GM18873 (cell line): Measurements from ENCODE around the gene DLX4.

Experiments
- ATAC-seq: cut with Tn5 transposase; IDR thresholded peaks from one replicate; pipeline ENCODE4 v1.9.1; 2021; ENCODE audit warnings: mild to moderate bottlenecking, moderate library complexity, moderate number of reproducible peaks; ENCODE audit not compliant: unreplicated experiment, low FRiP score

The DLX4 gene

DNA sequence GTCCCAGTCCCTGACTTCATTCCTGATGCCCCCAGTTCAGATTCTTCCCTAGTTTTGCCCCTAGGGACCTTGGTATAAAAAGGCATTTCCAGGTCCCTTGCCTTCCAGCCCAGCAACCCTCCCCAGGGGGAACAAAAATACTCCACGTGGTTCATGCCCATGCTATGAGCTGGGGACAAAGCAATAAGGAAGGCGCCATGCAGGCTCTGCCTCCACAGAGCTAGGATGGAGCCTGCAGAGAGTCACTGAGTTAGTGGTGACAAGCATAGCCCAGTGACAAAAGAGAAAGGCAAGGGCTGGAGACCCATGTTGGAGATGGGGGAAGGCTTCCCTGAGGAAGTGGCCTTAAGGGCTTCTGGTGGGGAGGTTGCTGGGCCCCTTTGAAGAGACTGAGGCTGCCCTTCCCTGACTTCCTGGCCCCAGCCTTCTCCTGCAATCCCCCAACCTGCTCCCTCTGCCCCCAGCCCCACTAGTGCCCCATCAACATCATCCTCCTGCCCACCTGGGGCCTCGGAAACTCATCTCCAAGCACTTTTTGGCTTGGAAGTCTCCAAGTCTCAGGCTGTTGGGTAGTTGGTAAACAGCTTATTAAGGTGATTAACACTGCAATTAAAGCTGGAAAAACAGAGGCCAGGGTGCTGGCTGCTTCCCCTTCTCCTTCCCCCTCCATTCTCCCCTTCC lies 16.5 kb downstream of the DLX4 start:
- no peak for ATAC-seq

DNA sequence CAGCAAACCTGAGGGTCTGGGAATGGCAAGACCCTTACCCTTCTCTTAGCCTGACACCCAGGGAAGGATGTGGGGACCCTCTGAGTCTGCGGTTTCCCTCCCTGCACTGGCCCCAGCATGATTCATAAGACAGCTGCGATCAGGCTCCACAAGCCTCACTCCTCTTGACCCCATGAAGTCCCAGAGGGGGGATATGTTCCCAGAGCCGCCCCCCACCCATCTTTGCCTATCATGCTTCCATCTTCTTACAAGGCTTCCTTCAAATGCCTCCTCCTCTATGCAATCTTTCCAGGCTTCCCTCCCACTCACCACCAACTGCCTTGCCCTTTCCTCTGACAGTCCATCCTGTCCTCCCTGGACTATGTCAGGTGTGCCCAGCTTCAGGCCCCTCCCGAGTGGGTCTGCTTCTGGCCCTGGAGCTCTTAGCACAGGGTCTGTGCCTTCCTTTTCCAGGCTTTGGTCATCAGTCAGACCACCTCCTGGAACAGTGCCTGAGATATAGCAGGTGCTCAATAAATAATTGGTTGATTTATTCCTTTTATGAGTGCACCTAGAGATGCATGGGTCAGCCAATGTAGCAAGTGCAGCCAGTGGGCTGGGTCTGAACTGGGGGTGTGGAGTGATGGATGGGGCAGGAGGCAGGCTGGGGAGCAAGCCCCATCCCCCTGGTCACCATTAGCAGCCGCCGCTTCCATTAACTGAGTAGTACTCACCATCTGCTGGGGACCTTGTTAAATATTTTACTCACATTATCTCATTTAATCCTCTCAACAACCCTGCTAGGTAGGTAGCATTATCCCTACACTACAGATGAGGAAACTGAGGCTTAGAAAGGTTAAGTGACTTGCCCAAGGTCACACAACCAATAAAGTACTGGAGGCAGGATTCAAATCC lies 17.7 kb downstream of the DLX4 start:
- no peak for ATAC-seq

DNA sequence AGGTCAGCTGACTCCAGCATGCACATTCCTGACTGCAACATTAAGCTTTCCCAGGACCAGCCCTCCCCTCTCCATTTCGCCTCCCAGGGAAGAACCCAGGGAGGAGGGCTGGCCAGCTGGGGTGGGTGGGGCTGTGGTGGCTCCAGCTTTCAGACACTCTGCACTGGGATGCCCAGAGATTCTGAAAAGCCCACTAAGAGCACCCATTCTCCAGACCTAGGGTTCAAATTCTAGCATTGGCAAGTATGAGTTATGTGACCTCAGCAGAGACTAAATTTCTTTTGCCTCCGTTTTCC lies 18.2 kb downstream of the DLX4 start:
- ATAC-seq = no peak

DNA sequence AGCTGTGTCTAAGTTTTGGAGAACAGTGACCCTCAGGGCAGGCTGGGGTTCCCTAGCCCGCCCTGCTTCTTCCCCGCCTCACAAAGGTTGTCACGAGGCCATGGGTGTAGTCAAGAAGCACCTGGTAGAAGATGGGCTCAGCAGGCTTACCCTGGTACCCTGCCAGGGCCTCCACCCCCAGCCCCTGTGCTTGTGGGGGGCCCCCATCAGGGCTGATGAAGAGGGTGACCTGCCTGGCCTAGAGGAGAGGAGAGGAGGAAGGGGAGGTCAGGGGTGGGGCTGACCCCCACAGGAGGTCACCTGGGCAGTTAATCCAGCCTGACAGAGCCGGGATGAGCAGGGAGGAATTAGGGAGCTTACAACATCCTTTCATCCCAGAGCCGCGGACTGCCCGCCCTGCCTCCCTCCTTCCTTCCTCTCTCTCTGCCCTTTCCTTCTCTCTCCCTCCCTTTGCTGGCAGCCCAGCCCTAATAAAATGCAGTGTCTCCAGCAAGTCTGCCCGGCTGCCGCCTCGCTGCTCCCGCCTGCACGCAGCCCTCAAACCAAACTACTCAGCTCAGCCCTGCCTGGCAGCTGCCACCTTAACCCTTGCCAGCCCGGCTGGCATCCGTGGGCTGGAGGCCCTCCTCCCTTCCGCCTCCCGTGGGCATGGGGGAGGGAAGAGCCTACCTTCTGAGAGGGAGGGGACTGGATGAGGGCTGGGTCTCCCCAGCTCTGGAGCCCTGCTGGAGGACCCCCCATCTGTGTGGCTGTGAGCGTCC lies 18.9 kb downstream of the DLX4 start:
- no peak for ATAC-seq

DNA sequence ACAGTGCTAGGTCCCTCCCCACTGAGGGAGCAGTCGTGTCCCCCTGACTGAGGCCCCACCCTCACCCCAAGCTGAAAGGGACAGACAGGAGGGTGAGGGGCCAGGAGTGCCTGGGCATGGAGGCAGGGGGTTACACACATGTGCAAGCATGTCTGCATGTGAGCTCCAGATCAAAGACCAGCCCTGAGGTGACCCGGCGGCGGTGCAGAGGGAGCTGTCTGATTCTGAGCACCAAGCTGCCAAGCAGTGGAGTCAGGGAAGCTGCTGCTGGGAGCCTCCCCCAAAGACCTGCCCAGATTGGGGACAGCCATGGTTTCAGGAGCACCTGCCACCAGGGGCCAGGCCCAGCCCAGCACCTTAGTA lies 20.5 kb downstream of the DLX4 start:
- no peak for ATAC-seq

DNA sequence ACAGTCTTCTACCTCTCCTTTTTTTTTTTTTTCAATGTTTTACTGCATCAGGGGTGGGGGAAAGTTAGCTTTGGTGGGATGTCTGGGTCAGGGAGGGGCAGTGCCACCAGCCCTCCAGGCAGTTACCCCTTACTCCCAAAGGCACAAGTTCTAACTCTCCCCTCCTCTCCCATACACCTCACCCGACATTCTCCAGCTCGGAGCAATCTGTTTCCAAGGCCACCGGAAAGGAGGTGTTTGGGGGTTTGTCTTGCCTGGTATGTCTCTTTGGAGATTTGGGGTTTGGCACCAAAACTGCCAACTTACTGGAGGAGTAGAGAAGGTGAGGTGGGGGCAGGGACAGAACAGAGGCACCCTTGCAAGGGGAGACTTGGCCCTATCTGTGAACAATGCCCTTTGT lies 21.3 kb downstream of the DLX4 start:
- ATAC-seq = no peak

DNA sequence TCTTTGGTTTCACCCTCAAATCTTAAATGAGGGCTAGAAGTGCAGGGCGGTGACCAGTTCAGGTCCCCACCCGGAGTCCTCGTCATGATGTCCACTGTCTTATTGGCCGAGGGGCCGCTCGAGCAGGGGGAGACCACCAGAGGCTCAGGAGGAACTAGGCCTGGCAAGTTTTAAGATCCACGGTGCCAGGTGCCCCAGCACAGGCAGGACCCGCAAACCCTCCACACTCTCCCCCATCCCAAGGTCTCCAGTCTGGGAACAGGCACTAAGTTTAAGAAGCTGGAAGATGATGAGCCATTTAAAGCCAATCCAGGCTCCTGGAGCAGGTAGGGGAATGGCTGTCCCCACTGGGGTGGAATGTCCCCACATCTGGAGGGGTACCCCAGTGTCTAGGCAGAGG lies 21.9 kb downstream of the DLX4 start:
- no peak for ATAC-seq

DNA sequence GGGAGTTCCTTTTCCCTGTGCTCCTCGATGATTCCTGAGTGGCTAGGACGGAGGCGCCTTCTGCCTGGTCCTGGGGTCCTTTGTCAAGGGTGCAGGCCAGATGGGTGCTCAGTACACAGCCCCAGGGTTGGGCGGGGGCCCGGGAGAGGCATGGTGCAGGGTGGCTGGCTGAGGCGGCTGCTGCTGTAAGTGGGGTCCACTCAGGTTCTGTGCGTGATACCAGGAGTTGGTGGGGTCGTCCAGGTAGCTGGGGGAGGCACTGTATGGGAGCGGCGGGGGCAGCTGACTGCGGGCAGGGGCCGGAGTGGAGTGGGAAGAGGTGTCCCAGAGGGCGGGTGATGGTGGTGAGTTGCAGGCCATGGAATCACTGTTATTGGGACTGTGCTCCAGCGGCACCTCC lies 22.4 kb downstream of the DLX4 start:
- no peak for ATAC-seq

DNA sequence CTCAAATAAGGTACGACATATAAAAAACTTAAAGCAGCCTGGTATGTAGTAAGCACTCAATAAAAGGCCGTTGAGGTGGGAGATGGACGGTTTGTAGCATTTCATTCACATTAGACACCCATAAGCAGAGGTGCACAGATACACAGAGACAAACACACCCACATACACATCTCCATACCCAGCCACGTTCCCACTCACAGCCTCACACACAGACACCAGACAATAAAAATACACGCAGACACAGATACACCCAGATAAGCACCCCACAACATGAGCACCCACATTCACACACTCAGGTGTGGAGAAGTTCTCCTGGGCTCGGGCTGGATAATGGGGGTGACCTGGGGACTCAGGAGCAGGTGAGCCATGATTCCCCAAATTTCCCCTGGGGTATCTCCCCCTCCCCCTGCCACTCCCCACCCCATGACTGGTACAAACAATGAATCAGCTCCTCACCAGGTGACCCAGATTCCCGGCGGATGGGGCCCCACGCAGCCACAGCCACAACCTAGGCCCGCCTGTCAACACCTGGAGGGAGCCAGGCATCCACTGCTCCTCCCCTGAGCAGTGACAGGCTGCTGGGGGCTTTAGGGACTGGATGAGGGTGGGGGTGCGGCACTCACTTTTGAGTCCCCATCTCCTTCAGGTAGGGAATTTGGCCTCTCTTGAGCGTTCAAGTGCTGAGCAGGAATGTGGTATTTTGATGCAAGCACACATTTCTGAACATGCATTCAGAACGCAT lies 23.4 kb downstream of the DLX4 start:
- ATAC-seq = no peak

DNA sequence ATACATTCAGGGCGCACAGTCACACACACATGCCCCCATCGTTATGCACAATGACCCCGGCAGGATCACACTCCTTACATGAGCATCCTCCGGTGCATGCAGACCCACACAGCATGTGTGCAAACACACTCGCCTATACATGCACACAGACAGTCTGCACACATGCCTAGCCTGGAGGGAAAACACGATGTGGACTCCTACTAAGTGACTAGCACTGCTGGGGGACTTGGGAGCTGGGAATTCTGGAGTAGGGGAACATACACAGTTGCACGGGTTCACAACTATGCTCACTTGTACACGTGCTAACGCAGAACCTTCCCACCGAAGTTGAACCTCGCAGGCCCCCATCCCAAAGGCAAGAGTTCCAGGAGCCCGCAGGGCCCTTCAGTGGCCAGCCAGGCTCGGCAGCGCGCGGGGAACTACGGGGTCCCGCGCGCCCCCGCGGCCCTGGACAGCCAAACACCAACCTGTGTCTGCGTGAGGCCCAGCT lies 24.0 kb downstream of the DLX4 start:
- ATAC-seq = no peak

DNA sequence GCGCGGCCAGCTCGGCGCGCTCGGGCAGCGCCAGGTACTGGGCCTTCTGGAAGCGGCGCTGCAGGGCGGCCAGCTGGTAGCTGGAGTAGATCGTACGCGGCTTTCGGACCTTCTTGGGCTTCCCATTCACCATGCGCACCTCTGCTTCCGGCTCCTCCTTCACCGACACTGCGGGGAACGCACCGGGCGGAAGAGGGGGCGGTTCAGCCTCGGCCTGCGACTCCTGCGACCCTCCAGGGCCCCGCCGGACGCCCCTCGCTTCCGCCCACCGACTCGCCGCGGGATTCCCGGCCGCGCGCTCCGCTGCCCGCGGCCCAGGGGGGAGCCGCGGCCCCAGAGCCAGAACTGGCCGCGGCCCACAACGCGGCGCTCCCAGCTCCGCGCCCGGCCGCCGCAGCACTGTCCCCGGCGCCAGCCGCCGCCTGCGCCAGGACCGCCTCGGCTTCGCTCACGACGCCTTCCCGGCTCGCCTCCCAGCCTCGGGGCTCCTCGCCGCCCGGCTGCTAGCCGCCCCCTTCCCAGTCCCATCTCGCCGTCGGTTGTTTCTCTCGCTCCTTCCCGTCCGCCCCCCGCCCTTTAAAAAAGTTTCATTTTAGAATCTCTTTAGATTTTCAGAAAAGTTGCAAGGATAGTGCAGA lies 24.6 kb downstream of the DLX4 start:
- no peak for ATAC-seq

DNA sequence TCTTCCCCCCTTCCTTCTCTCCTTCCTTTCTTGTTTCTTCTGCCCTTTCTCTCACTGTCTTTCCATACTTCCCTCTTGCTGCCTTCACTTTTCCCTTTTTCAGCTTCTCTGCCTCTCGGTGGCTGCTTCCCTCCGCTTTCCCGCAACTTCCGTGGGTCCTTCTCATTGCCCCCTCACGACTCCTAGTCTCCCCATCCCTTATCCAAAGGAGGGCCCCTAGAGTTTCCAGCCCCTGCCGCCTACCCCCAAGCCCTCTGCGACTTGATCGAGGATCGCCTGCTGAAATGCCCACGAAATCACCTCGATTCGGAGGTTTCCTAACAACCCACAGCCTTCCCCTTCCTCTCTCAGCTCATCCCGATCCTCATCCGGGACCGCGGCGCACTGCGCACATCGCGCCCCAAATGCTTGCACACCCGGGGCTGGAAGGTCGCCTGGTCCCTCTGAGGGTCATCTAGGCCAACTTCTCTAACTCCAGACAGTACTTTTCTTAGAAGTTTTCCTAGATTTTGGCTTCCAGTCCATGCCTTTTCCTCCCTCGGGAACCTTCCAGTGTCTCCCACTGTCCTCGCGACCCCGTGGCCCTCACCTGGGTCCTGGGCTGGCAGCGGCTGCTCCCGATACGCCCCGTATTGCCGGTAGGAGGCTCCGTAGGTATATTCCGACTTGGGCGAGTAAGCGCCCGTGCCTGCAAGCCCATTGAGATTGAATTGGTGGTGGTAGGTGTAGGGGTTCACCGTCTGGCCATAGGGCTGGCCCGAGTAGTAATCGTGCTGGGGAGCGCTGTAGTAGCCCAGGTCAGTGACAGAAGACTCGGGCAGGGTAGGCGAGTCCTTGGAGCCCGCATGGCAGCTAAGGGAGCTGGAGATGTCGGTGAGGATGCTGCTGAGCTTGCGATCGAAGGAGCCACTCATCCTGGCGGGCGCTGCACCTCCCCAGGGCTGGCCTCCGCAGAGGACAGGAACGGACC lies 25.4 kb downstream of the DLX4 start:
- no peak for ATAC-seq

DNA sequence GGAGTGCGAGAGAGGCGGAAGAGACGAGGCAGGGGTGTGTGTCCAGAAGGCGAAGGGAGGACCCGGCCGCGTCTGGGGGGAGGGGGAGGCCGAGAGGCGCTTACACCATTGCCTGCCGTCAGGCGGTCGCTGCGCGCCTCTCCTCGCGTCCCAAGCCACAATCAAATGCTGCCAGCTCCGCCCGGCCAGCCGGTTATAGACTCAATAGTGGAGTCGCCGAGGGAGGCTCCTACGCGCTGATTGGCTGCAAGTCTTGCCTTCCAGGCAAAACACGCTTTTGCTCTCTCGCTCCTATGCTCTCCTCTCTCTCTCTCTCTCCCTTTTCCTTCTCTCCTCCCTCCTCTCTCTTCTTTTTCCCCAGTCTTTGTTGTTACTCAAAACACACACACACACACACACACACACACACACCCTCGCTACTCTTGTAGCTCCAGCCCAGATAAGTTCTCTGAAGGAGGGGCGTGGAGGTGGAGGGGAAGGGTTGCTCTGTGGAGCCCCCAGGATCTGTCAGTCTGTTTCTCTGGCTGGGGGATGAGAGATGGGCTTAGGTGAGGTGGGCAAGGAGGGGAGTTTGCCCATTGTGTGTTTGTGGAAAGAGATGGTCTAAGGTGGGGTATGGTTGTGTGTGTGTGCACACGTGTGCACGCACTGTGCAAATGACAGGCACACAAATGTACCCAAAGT lies 26.2 kb downstream of the DLX4 start, which contains the start of gene DLX3:
Gene DLX3, minus strand, starts transcription at position 170 of the 684 bp plus-strand sequence. CDS start 226 bp downstream, outside the sequence.
- ATAC-seq = no peak

DNA sequence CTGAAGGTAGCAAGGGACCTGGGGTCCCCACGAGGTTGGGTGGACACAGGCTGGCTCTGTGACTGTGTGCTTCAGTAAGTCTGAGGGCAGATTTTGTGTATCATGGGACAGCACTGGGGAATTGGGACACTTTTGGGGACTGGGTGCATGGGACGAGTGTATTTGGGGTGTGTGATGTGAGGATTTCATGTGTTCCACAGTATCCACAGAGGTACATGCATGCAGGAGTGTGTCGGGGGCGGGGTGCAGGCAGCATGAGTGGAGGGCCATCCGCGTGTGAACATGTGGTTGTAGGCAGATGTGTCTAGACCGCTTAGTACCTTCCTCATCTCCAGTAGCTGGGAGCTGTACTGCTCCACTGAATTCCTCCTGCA lies 27.1 kb downstream of the DLX4 start:
- ATAC-seq = no peak

DNA sequence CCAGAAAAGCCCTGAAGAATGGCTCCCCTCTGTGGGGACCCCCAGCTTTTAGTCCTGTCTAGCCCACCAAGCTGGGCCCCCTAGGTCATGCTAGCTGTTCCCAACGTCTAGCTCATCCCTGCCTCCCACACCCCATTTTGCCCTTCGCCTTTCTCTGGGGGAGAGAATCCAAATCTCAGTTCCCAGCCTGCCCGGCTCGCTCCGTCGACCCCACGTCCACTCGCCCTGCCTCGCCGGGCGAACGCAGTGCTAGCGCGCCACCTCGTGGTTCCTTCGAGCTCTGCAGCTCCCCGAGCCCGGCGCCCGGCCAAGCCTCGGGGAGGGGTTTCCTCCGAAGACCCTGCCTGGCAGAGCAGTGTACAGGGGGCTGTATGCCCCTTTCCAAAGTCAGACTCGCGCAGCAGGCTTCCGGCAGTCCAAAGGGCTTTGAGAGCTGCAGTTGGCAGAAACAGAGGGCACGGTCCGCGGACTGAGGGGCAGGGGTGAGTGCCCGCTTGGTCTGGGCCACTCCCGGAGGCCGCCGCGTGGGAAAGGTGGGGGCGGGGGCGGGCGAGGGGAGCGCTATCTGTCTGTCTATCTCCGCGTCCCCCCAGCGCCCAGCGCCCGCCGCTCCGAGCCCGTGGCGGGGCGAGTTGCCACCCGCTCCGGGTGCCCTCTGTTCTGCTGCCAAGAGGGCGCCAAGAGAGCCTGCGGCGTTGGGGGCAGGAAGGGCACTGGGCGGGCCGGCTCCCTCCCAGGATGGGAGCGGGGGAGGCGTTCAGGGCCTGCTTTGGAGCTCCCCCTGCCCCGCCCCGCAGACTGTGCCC lies 27.7 kb downstream of the DLX4 start:
- ATAC-seq = no peak

DNA sequence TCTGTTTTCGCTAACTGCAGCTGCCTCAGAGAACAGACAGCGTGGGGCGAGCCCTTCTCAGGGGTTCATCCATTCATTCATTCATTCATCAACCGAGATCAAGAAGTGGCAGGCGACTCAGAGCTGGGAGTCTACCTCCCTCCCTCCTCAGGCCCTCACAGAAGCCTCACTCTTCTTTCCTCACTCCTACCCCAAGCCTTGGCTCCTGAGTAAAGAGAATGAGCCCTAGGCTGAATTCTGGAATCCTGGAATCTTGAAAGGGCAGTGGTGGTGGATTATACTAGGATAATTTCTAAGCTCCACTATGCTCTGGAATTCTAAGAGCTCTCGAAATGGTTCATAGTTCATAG lies 28.3 kb downstream of the DLX4 start:
- no peak for ATAC-seq

DNA sequence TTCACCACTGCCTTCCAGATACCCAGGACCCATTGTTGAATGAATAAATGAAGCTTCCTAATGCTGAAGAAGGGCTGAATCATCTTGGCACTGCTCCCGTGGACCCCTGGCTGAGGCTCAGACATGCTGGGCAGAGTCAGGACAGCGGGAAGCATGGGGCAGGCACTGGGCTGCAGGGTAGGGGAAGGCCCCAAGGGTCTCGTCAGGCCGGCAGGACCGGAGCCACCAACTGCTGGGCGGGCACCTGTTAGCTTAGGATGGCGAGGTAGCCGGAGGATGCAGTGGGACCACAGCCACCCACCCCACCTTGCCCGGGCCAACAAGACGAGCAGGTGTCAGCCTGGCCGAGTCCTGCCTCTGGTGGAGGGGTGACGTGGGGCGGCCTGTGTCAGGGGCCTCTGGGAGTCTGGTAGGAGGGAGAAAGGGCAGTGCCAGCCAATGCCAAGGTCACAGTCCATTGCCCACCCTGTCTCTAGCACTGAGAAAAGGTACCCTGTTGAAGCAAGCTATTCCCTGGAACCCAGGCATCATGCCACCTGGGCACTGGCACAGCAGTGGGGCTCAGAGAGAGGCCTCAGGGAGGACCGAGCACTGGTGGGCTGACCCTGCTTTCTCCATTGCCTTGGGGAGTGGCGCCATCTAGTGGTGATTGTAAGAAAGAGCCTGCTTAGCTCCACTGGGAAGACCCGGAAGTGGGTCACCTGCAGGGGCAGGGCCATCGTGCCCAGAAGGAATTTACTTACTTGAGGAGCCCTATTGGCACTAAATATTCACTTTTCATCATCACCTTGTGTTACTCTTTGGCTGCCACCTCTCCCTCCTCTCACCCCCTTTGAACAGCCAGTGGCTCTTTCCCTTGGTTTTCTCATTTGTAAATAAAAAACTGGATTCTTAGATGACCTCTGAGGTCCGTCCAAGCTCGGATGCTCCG lies 29.0 kb downstream of the DLX4 start:
- no peak for ATAC-seq
